Osteocyte (in vitro differentiated cells): Measurements from ENCODE around the gene TPSG1. TPM values are rescaled to one million over a fixed set of nuclear protein-coding genes. Genes with fewer than 3 reads are reported as not detected.
"Not testable (repeated sequence)": the region's sequence is repeated elsewhere in the genome, so short reads cannot be mapped to it uniquely, and the experiment has no call there.

Source experiments
- DNase-seq: peaks from one replicate; pipeline ENCODE4 v3.0.0; 2021; ENCODE audit warnings: mixed read lengths; ENCODE audit not compliant: unreplicated experiment; ENCODE audit errors: extremely low spot score
- H3K27ac Mint-ChIP-seq: one replicate; pipeline ENCODE4 v1.8.0; 2021; ENCODE audit warnings: mild to moderate bottlenecking, mixed read lengths; ENCODE audit not compliant: unreplicated experiment
- H3K27me3 Mint-ChIP-seq: one replicate; pipeline ENCODE4 v1.8.0; 2021; ENCODE audit warnings: mixed read lengths; ENCODE audit not compliant: unreplicated experiment
- H3K36me3 Mint-ChIP-seq: one replicate; pipeline ENCODE4 v1.8.0; 2021; ENCODE audit warnings: mixed read lengths; ENCODE audit not compliant: unreplicated experiment
- H3K4me1 Mint-ChIP-seq: one replicate; pipeline ENCODE4 v1.8.0; 2021; ENCODE audit warnings: mixed read lengths; ENCODE audit not compliant: unreplicated experiment
- H3K4me3 Mint-ChIP-seq: one replicate; pipeline ENCODE4 v1.8.0; 2021; ENCODE audit warnings: mild to moderate bottlenecking, moderate library complexity, mixed read lengths; ENCODE audit not compliant: unreplicated experiment
- H3K9me3 Mint-ChIP-seq: one replicate; pipeline ENCODE4 v1.8.0; 2021; ENCODE audit warnings: mixed read lengths; ENCODE audit not compliant: unreplicated experiment
- total RNA-seq: library from RNA; stranded (reverse); gene quantifications from 2 replicates; pipeline ENCODE4 v1.2.1, GENCODE V29; 2021
- TF ChIP-seq, protein P1 (sequence below): fragments of 200-600 bp; sonication (generic); IDR thresholded peaks from 2 replicates; pipeline ENCODE4 v1.5.0; 2021; ENCODE audit warnings: antibody characterized with exemption, mild to moderate bottlenecking, moderate library complexity

Gene TPSG1
- total RNA-seq, 1 donor from 2014 or later: not detected

DNA sequence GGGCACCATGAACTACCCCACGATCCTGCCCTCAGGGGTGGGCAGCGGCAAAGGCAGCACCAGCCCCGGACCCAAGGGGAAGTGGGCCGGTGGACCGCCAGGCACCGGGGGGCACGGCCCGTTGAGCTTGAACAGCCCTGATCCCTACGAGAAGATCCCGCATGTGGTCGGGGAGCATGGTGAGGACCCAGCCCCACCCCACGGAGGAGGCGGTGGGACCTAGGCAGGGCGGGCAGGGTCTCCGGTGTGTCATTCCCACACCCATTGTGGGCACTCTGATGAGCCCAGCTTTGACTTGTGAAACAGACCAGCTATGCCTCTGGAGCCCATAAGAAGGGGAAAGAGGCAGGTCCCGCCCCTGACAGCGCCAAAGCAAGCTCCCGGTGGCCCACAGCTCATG is 22.8 kb downstream of the TPSG1 start:
- H3K4me3 Mint-ChIP-seq: no peak overlapping the region
- H3K27me3 Mint-ChIP-seq: no peaks in the 10 kb centered on the region
- peaks cover 7% of the 10 kb centered on the region for H3K36me3 Mint-ChIP-seq

DNA sequence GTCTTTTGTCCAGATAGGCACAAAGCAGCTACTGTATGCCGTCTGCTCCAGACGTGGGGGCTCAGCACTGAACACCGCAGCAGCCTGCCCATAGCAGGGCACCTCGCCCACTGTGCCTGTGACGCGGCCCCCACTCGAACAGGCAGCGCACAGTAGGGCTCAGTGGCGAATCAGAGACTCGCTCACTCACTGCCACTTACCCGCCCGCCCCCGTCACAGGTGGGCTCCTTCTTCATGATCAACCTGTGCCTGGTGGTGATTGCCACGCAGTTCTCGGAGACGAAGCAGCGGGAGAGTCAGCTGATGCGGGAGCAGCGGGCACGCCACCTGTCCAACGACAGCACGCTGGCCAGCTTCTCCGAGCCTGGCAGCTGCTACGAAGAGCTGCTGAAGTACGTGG is 23.6 kb downstream of the TPSG1 start:
- Mint-ChIP-seq H3K9me3 (no peaks in the 10 kb centered on the region), H3K27ac (no peak overlapping the region), H3K4me3 (no peak overlapping the region), H3K27me3 (no peaks in the 10 kb centered on the region), H3K36me3 (peaks cover 7% of the 10 kb centered on the region), H3K4me1 (no peaks in the 10 kb centered on the region)
- TF ChIP-seq, protein P1, sequence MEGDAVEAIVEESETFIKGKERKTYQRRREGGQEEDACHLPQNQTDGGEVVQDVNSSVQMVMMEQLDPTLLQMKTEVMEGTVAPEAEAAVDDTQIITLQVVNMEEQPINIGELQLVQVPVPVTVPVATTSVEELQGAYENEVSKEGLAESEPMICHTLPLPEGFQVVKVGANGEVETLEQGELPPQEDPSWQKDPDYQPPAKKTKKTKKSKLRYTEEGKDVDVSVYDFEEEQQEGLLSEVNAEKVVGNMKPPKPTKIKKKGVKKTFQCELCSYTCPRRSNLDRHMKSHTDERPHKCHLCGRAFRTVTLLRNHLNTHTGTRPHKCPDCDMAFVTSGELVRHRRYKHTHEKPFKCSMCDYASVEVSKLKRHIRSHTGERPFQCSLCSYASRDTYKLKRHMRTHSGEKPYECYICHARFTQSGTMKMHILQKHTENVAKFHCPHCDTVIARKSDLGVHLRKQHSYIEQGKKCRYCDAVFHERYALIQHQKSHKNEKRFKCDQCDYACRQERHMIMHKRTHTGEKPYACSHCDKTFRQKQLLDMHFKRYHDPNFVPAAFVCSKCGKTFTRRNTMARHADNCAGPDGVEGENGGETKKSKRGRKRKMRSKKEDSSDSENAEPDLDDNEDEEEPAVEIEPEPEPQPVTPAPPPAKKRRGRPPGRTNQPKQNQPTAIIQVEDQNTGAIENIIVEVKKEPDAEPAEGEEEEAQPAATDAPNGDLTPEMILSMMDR: no peak
- no peak for DNase-seq

More for the DNA sequence above, 22.8 kb downstream of the TPSG1 start:
- H3K27ac Mint-ChIP-seq: no peak overlapping the region
- H3K4me1 Mint-ChIP-seq: no peaks in the 10 kb centered on the region
- DNase-seq: no peak
- no peaks in the 10 kb centered on the region for H3K9me3 Mint-ChIP-seq
- TF ChIP-seq, protein P1: no peak

DNA sequence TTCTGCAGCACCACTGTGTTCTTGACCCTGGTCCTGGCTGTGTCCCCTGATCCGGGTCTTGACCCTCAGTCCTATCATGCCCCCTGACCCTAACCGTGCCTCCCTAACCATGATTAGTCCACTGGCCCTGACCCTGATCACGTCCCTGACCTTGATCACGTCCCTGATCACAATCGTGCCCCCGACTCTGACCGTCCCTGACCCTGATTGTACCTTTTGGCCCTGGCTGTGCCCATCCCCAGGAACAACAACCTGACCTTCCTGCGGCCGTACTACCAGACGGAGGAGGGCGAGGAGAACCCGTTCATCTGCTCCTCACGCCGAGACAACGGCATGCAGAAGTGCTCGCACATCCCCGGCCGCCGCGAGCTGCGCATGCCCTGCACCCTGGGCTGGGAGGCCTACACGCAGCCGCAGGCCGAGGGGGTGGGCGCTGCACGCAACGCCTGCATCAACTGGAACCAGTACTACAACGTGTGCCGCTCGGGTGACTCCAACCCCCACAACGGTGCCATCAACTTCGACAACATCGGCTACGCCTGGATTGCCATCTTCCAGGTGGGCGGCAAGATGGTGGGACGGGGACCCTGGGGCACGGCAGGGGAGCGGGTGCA is 24.9 kb downstream of the TPSG1 start:
- H3K27me3 Mint-ChIP-seq: no peaks in the 10 kb centered on the region
- H3K27ac Mint-ChIP-seq: no peak overlapping the region
- H3K4me1 Mint-ChIP-seq: no peaks in the 10 kb centered on the region
- peaks cover 5% of the 10 kb centered on the region for H3K36me3 Mint-ChIP-seq
- H3K9me3 Mint-ChIP-seq: no peaks in the 10 kb centered on the region
- H3K4me3 Mint-ChIP-seq: no peak overlapping the region
- TF ChIP-seq, protein P1: no peak
- DNase-seq: no peak

DNA sequence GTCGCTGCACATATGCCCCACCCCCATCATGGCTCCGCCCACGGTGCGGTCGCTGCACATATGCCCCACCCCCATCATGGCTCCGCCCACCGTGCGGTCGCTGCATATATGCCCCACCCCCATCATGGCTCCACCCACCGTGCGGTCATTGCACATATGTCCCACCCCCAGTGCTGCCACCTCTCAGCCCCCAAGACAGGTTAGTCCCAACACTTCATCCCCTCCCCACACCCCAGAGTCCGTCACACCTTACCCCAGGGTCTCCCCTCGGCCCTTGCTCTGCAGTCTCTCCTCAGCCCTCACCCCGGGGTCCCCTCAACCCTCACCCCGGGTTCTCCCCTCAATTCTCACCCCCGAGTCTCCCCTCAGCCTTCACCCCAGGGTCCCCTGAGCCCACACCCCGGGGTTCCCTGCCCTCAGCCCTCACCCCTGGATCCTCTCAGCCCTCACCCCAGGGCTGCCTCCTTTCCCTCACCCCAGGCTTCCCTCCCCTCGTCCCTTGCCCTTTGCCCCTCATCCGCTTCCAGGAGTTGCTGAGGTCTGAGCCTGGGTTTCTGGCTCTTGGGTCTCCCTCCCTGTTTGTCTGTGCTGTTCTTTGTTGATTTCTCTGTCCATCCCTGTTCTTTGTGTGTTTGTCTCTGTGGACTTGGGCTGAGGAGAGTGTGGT is 25.6 kb downstream of the TPSG1 start:
- no peak overlapping the region for H3K27ac Mint-ChIP-seq
- DNase-seq: no peak
- H3K9me3 Mint-ChIP-seq: no peaks in the 10 kb centered on the region
- peaks cover 5% of the 10 kb centered on the region for H3K36me3 Mint-ChIP-seq
- no peaks in the 10 kb centered on the region for H3K27me3 Mint-ChIP-seq
- TF ChIP-seq, protein P1: no peak
- H3K4me1 Mint-ChIP-seq: no peaks in the 10 kb centered on the region
- no peak overlapping the region for H3K4me3 Mint-ChIP-seq

DNA sequence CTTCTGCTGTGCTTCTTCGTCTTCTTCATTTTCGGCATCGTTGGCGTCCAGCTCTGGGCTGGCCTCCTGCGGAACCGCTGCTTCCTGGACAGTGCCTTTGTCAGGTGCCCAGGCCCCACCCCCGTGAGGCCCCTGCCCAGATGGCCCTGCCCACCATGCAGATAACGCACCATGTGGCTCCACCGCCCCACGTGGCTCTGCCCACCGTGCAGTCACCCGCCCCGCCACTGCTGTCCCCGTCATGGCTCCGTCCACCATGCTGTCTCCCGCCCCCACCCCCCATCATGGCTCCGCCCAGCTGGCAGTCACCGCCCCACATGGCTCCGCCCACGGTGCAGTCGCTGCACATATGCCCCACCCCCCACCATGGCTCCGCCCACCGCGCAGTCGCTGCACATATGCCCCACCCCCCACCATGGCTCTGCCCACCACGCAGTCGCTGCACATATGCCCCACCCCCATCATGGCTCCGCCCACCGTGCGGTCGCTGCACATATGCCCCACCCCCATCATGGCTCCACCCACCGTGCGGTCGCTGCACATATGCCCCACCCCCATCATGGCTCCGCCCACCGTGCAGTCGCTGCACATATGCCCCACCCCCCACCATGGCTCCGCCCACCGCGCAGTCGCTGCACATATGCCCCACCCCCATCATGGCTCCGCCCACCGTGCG is 26.3 kb downstream of the TPSG1 start:
- H3K27ac Mint-ChIP-seq, H3K27me3 Mint-ChIP-seq, H3K36me3 Mint-ChIP-seq, H3K9me3 Mint-ChIP-seq, H3K4me3 Mint-ChIP-seq, H3K4me1 Mint-ChIP-seq, DNase-seq: not testable (repeated sequence)
